ENCODE data around the gene PROZ. TPM values are rescaled to one million over a fixed set of nuclear protein-coding genes. Genes with fewer than 3 reads are reported as not detected.

PROZ gene
- total RNA-seq, 2 donors from 2014 or later: not detected

DNA sequence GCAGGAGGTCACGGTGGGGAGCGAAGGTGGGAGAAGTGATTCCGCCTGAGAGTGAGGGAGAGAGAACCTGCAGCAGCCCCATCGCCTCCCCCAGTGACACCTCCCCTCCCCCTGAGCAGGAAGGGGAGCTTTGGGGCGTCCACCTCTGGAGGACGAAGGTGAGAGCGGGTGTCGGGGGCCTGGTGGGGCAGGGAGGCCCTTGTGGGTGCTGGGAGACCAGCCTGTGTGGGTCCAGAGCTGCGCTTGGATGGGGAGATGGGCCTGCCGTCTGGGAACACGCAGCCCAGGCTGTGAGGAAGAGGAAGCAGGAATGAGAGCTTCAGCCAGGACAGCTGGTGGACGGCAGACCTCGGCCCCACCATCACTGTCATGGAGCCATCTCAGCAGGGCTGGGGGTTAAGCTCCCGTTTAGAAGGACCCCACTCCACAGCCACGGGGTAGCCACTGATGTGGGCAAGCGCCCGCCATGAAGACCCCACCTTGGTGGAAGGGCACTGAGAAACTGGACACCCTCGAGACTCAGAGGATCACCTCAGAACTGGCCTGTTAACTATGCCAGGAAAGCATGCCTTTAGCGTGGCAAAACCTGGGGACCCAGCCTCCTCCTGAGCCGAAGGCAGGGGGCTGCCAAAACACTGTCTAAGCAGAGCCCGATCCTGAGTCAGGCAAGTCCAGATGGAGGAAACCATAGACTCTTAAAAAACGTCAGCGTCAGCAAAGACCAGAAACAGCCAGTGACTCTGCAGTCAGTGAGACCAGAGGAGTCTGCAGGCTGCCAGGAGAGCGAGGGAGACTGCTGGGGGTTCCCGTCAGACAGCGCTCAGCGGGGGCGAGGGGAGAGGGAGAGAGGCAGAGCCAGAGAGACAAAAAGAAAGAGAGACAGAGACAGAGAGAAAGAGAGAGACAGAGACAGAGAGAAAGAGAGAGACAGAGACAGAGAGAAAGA, 6.4 kb upstream of the PROZ start:
- DNase-seq (ENCODE audit: low spot score): no peak
- no peak overlapping the region for H3K4me3 ChIP-seq
- H3K27me3 ChIP-seq (replicated peaks; ENCODE audit: insufficient read depth): no peaks in the 10 kb centered on the region
- intact Hi-C loops (cut with DNase I): loop anchor here (10.0 kb wide), 2 partner anchors 143 to 343 kb away; partner anchors contain the start of genes DCUN1D2 and LAMP1
- TF ChIP-seq POLR2A (IDR thresholded peaks at IDR 0.05) (no peak), POLR2AphosphoS5 (IDR thresholded peaks at IDR 0.05) (no peak)
- TF ChIP-seq, protein P1, sequence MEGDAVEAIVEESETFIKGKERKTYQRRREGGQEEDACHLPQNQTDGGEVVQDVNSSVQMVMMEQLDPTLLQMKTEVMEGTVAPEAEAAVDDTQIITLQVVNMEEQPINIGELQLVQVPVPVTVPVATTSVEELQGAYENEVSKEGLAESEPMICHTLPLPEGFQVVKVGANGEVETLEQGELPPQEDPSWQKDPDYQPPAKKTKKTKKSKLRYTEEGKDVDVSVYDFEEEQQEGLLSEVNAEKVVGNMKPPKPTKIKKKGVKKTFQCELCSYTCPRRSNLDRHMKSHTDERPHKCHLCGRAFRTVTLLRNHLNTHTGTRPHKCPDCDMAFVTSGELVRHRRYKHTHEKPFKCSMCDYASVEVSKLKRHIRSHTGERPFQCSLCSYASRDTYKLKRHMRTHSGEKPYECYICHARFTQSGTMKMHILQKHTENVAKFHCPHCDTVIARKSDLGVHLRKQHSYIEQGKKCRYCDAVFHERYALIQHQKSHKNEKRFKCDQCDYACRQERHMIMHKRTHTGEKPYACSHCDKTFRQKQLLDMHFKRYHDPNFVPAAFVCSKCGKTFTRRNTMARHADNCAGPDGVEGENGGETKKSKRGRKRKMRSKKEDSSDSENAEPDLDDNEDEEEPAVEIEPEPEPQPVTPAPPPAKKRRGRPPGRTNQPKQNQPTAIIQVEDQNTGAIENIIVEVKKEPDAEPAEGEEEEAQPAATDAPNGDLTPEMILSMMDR (IDR thresholded peaks at IDR 0.05): no peak
- H3K9me3 ChIP-seq: no peaks in the 10 kb centered on the region
- no peaks in the 10 kb centered on the region for H3K36me3 ChIP-seq
- no peak overlapping the region for H3K27ac ChIP-seq
- H3K4me1 ChIP-seq (replicated peaks): no peaks in the 10 kb centered on the region
- 70% methylated on average over 24 of the region's 28 CpGs for WGBS

DNA sequence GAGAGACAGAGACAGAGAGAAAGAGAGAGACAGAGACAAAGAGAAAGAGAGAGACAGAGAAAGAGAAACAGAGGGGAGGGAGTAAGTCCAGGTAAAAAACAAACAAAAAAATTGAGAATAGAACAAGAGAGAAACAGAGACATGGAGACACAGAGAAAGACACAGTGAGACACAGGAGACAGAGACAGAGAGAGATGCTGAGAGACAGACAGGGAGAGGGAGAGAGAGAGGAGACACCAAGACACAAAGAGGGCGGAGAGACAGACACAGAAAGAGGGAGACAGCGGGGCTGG, 5.8 kb upstream of the PROZ start:
- intact Hi-C loops (cut with DNase I): loop anchor here (10.0 kb wide), 2 partner anchors 142 to 342 kb away; partner anchors contain the start of genes DCUN1D2 and LAMP1
- peak overlapping the region; percentile 75 to 76 for H3K27ac ChIP-seq

DNA sequence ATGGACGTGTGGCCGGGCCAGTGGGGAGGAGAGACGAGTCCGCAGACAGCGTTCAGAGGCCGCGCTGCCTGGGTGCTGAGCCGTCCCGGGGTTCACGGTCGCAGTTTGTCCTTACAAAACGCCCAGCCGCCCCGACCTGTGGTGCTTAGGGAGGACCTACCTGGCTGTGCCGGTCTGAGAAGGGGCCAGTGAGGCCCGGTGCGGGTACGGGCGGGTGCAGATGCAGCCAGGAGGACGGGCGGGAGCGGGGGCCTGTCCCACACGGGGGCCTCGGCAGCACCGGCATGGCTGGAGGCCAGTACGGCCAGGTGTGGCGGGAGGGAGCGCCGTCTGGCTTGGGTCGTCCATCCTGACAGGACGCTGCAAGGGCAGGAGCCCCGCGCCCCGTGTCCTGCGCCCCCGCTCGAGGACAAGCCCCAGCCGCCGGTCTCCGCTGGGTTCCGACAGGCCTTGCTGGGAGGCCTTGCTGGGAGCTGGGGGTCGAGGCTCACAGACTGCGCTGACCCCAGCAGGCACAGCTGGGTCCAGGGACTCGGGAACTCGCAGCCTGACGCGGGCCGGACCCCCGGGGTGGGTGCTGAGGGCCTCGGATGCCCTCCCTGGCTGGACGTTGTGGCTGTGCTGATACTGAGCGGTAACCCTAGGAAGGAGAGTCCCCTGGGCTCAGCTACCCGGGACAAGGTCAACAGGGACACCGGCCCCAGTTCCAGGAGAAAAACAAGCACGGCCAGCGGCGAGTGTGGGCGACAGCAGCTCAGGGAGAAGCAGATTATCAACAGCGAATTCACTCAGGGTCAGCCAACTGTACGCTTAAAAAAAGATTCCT, 5.3 kb upstream of the PROZ start:
- no peak for TF ChIP-seq POLR2A (IDR thresholded peaks at IDR 0.05)
- TF ChIP-seq POLR2AphosphoS5 (IDR thresholded peaks at IDR 0.05): no peak
- TF ChIP-seq, protein P1 (IDR thresholded peaks at IDR 0.05): no peak
- no peaks in the 10 kb centered on the region for H3K4me1 ChIP-seq (replicated peaks)
- H3K4me3 ChIP-seq: peak overlapping the region; percentile 24 to 25
- no peaks in the 10 kb centered on the region for H3K9me3 ChIP-seq
- no peaks in the 10 kb centered on the region for H3K36me3 ChIP-seq
- peak; percentile 30 for DNase-seq (ENCODE audit: low spot score)
- 16% methylated on average over 38 of the region's 60 CpGs for WGBS
- intact Hi-C loops (cut with DNase I): loop anchor here (10.0 kb wide), 2 partner anchors 142 to 342 kb away; partner anchors contain the start of genes DCUN1D2 and LAMP1
- H3K27ac ChIP-seq: peak overlapping the region; percentile 75 to 76
- no peaks in the 10 kb centered on the region for H3K27me3 ChIP-seq (replicated peaks; ENCODE audit: insufficient read depth)

More for the DNA sequence above, 5.8 kb upstream of the PROZ start:
- 28% methylated on average over 2 of the region's 2 CpGs for WGBS
- Histone ChIP-seq H3K9me3 (no peaks in the 10 kb centered on the region), H3K36me3 (no peaks in the 10 kb centered on the region), H3K4me3 (peak overlapping the region in 1 of 2 donors; percentile 24), H3K27me3 (replicated peaks; ENCODE audit: insufficient read depth) (no peaks in the 10 kb centered on the region), H3K4me1 (replicated peaks) (no peaks in the 10 kb centered on the region)
- no peak for DNase-seq (ENCODE audit: low spot score)
- TF ChIP-seq POLR2A (IDR thresholded peaks at IDR 0.05): no peak
- no peak for TF ChIP-seq POLR2AphosphoS5 (IDR thresholded peaks at IDR 0.05)
- TF ChIP-seq, protein P1 (IDR thresholded peaks at IDR 0.05): no peak

DNA sequence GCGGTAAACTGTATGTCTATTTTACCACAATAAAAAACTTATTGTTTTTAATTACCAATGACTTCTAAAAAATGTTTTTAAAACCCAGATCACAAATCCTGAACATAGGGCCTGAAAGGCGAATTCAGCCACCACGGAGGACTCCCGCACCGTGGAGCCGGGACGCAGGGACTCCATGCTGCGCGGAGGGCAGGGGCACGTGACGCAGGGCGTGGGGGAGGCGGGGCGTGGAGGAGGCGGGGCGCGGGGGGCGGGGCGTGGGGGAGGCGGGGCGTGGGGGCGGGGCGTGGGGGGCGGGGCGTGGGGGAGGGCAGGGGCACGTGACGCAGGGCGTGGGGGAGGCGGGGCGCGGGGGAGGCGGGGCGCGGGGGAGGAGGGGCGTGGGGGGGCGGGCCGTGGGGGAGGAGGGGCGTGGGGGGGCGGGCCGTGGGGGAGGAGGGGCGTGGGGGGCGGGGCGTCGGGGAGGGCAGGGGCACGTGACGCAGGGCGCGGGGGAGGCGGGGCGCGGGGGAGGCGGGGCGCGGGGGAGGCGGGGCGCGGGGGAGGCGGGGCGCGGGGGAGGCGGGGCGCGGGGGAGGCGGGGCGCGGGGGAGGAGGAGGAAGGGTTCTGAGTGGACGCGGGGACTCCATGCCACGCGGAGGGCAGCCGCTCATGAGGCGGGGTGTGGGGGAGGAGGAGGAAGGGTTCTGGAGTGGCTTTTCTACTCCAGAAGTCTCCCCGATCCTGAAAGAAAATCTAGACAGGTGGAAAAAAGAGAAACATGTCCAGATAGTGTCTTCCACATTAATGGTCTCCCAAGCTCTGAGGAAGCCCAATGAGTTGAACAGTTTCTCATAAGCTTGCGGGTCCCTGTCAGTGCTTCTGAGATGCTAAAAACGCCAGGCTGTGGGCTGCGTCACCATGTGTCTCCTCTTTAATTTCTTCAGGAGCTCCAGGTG, 4.4 kb upstream of the PROZ start:
- Histone ChIP-seq H3K27ac (peak overlapping the region; percentile 75 to 76), H3K4me3 (peak overlapping the region; percentile 24 to 25), H3K36me3 (no peaks in the 10 kb centered on the region), H3K9me3 (no peaks in the 10 kb centered on the region), H3K27me3 (replicated peaks; ENCODE audit: insufficient read depth) (no peaks in the 10 kb centered on the region), H3K4me1 (replicated peaks) (no peaks in the 10 kb centered on the region)
- DNase-seq (ENCODE audit: low spot score): peak; percentile 76
- WGBS: 5% methylated on average over 23 of the region's 76 CpGs
- intact Hi-C loops (cut with DNase I): loop anchor here (10.0 kb wide), 2 partner anchors 141 to 341 kb away; partner anchors contain the start of genes DCUN1D2 and LAMP1
- TF ChIP-seq POLR2A (IDR thresholded peaks at IDR 0.05) (peak; percentile 62), POLR2AphosphoS5 (IDR thresholded peaks at IDR 0.05) (peak; percentile 81)
- TF ChIP-seq, protein P1 (IDR thresholded peaks at IDR 0.05): no peak
